Measurements from ENCODE around the gene CNTNAP5.

CNTNAP5 gene

GRCh38 chr2:124193706-124194105, 168.6 kb downstream of the CNTNAP5 start:
- Histone ChIP-seq H3K4me1 (ENCODE audit: low read length) (no peaks in the 10 kb centered on the region), H3K79me2 (ENCODE audit: low read length) (no peaks in the 10 kb centered on the region), H3K27ac (ENCODE audit: low read length) (no peak overlapping the region), H4K20me1 (ENCODE audit: insufficient read depth, low read length) (no peaks in the 10 kb centered on the region), H2AFZ (ENCODE audit: low read depth, low read length) (no peak overlapping the region), H3K27me3 (ENCODE audit: low read depth, low read length) (no peaks in the 10 kb centered on the region), H3K4me2 (ENCODE audit: low read length) (no peak overlapping the region), H3K36me3 (replicated peaks; ENCODE audit: low read depth, low read length) (no peaks in the 10 kb centered on the region), H3K4me3 (ENCODE audit: low read length) (no peak overlapping the region), H3K9ac (ENCODE audit: low read length) (no peak overlapping the region), H3K9me3 (ENCODE audit: insufficient read depth, low read length) (no peaks in the 10 kb centered on the region)
- TF ChIP-seq EZH2phosphoT487 (IDR thresholded peaks at IDR 0.05; ENCODE audit: low read depth) = no peak
- no peak for TF ChIP-seq CTCF (IDR thresholded peaks at IDR 0.05; ENCODE audit: low read depth, low read length)

GRCh38 chr2:124201713-124202112, 176.6 kb downstream of the CNTNAP5 start:
- no peak overlapping the region for H3K27ac ChIP-seq (ENCODE audit: low read length)

GRCh38 chr2:124209441-124209840, 184.4 kb downstream of the CNTNAP5 start:
- Histone ChIP-seq H3K9me3 (ENCODE audit: insufficient read depth, low read length) (no peaks in the 10 kb centered on the region), H3K27me3 (ENCODE audit: low read depth, low read length) (no peaks in the 10 kb centered on the region), H3K27ac (ENCODE audit: low read length) (no peak overlapping the region), H4K20me1 (ENCODE audit: insufficient read depth, low read length) (no peaks in the 10 kb centered on the region), H3K4me1 (ENCODE audit: low read length) (no peaks in the 10 kb centered on the region), H3K4me3 (ENCODE audit: low read length) (no peak overlapping the region), H3K4me2 (ENCODE audit: low read length) (no peak overlapping the region), H3K9ac (ENCODE audit: low read length) (no peak overlapping the region), H3K36me3 (replicated peaks; ENCODE audit: low read depth, low read length) (no peaks in the 10 kb centered on the region), H3K79me2 (ENCODE audit: low read length) (no peaks in the 10 kb centered on the region), H2AFZ (ENCODE audit: low read depth, low read length) (no peak overlapping the region)
- no peak for TF ChIP-seq EZH2phosphoT487 (IDR thresholded peaks at IDR 0.05; ENCODE audit: low read depth)
- no peak for TF ChIP-seq CTCF (IDR thresholded peaks at IDR 0.05; ENCODE audit: low read depth, low read length)

More at GRCh38 chr2:124201713-124202112, 176.6 kb downstream of the CNTNAP5 start:
- Histone ChIP-seq H3K4me3 (ENCODE audit: low read length) (no peak overlapping the region), H3K4me2 (ENCODE audit: low read length) (no peak overlapping the region), H3K9me3 (ENCODE audit: insufficient read depth, low read length) (no peaks in the 10 kb centered on the region), H4K20me1 (ENCODE audit: insufficient read depth, low read length) (no peaks in the 10 kb centered on the region), H2AFZ (ENCODE audit: low read depth, low read length) (no peak overlapping the region), H3K79me2 (ENCODE audit: low read length) (no peaks in the 10 kb centered on the region), H3K9ac (ENCODE audit: low read length) (no peak overlapping the region), H3K4me1 (ENCODE audit: low read length) (peaks cover 3% of the 10 kb centered on the region; the same call in 1 of the 2 replicates), H3K27me3 (ENCODE audit: low read depth, low read length) (no peaks in the 10 kb centered on the region), H3K36me3 (replicated peaks; ENCODE audit: low read depth, low read length) (no peaks in the 10 kb centered on the region)
- TF ChIP-seq EZH2phosphoT487 (IDR thresholded peaks at IDR 0.05; ENCODE audit: low read depth) (no peak), CTCF (IDR thresholded peaks at IDR 0.05; ENCODE audit: low read depth, low read length) (no peak)

GRCh38 chr2:124211461-124211860, 186.4 kb downstream of the CNTNAP5 start:
- Histone ChIP-seq H3K4me2 (ENCODE audit: low read length) (no peak overlapping the region), H3K4me1 (ENCODE audit: low read length) (no peaks in the 10 kb centered on the region), H3K4me3 (ENCODE audit: low read length) (no peak overlapping the region), H3K36me3 (replicated peaks; ENCODE audit: low read depth, low read length) (no peaks in the 10 kb centered on the region), H3K9ac (ENCODE audit: low read length) (no peak overlapping the region), H3K9me3 (ENCODE audit: insufficient read depth, low read length) (no peaks in the 10 kb centered on the region), H3K79me2 (ENCODE audit: low read length) (no peaks in the 10 kb centered on the region), H3K27ac (ENCODE audit: low read length) (no peak overlapping the region), H3K27me3 (ENCODE audit: low read depth, low read length) (no peaks in the 10 kb centered on the region), H4K20me1 (ENCODE audit: insufficient read depth, low read length) (no peaks in the 10 kb centered on the region), H2AFZ (ENCODE audit: low read depth, low read length) (no peak overlapping the region)
- TF ChIP-seq EZH2phosphoT487 (IDR thresholded peaks at IDR 0.05; ENCODE audit: low read depth) (no peak), CTCF (IDR thresholded peaks at IDR 0.05; ENCODE audit: low read depth, low read length) (no peak)
